H1 (cell line): ENCODE measurements around the gene TRAF1. TPM values are rescaled to one million over a fixed set of nuclear protein-coding genes. Genes with fewer than 3 reads are reported as not detected.

Source experiments
- CTCF ChIA-PET: fragments of 300-600 bp; sonication (Branson Sonifier 250); formaldehyde crosslinking; loops from one replicate; lab custom pipeline; 2021; ENCODE audit not compliant: partially characterized antibody; lab: Charles Lee
- POLR2A ChIA-PET: fragments of 300-600 bp; sonication (Branson Sonifier 250); formaldehyde crosslinking; loops from one replicate; lab custom pipeline; 2021; ENCODE audit warnings: inconsistent platforms; ENCODE audit not compliant: partially characterized antibody; lab: Charles Lee
- DNase-seq, 2 experiments: peaks; one replicate each; pipeline versions ENCODE4 v3.0.0 to v3.0.0-alpha.2; 2010 to 2022; ENCODE audit warnings: low spot score in 2 of 2, low read depth in 1 of 2, mixed read lengths in 1 of 2
- FAIRE-seq: peaks from 2 replicates; lab custom pipeline; 2011; peaks lifted over from hg19 to GRCh38; lab: Jason Lieb, UNC
- H2AFZ ChIP-seq: 2 replicates; pipeline ENCODE4 v1.8.1; 2012; ENCODE audit warnings: low read length, inconsistent platforms
- H2AK5ac ChIP-seq: 2 replicates; pipeline ENCODE4 v1.6.1; 2013; ENCODE audit warnings: low read depth, low read length
- H2BK120ac ChIP-seq: replicated peaks from 2 replicates; pipeline ENCODE3; 2013; ENCODE audit warnings: low read depth, low read length, inconsistent platforms
- H2BK12ac ChIP-seq: 2 replicates; pipeline ENCODE4 v1.6.1; 2013; ENCODE audit warnings: low read depth, low read length
- H2BK15ac ChIP-seq: 2 replicates; pipeline ENCODE4 v1.6.1; 2013; ENCODE audit warnings: low read length
- H2BK20ac ChIP-seq: 2 replicates; pipeline ENCODE4 v1.6.1; 2013; ENCODE audit warnings: low read length
- H2BK5ac ChIP-seq: 2 replicates; pipeline ENCODE4 v1.6.1; 2013; ENCODE audit warnings: low read depth, low read length
- H3K14ac ChIP-seq: 2 replicates; pipeline ENCODE4 v1.6.1; 2013; ENCODE audit warnings: inconsistent platforms; ENCODE audit not compliant: insufficient read length
- H3K18ac ChIP-seq: 2 replicates; pipeline ENCODE4 v1.6.1; 2013; ENCODE audit warnings: low read length; ENCODE audit errors: extremely low read depth
- H3K23ac ChIP-seq: 2 replicates; pipeline ENCODE4 v1.6.1; 2013; ENCODE audit warnings: inconsistent platforms; ENCODE audit not compliant: insufficient read length
- H3K23me2 ChIP-seq: 2 replicates; pipeline ENCODE4 v1.6.1; 2013; ENCODE audit warnings: low read depth, low read length
- H3K27ac ChIP-seq: 2 replicates; pipeline ENCODE4 v1.6.1; 2011; ENCODE audit warnings: low read depth, low read length, inconsistent platforms
- H3K27me3 ChIP-seq, 4 experiments: replicated peaks in 1 of 4; 1 replicate in 1 of 4; 2 replicates in 3 of 4; pipeline versions ENCODE4 v1.6.1 to v1.8.1; 2011 to 2013; ENCODE audit warnings: low read length in 3 of 4, mild to moderate bottlenecking in 3 of 4, inconsistent platforms in 2 of 4, mixed read lengths in 2 of 4, moderate library complexity in 1 of 4; ENCODE audit not compliant: control insufficient read depth in 3 of 4, insufficient read depth in 3 of 4; ENCODE audit errors: extremely low read depth in 1 of 4
- H3K36me3 ChIP-seq, 4 experiments: 2 replicates each; pipeline versions ENCODE4 v1.6.1 to v1.8.1; 2011 to 2013; ENCODE audit warnings: mild to moderate bottlenecking in 4 of 4, low read length in 3 of 4, moderate library complexity in 2 of 4, control low read depth in 1 of 4, inconsistent platforms in 1 of 4; ENCODE audit not compliant: insufficient read depth in 4 of 4, control insufficient read depth in 2 of 4
- H3K4ac ChIP-seq: replicated peaks from 2 replicates; pipeline ENCODE3; 2013; ENCODE audit warnings: low read length, low read depth, mixed read lengths, inconsistent platforms; ENCODE audit not compliant: insufficient read length
- H3K4me1 ChIP-seq, 4 experiments: replicated peaks in 1 of 4; 1 replicate in 1 of 4; 2 replicates in 3 of 4; pipeline versions ENCODE4 v1.6.1 to v1.8.1; 2011 to 2013; ENCODE audit warnings: low read length in 3 of 4, inconsistent platforms in 2 of 4, mixed read lengths in 1 of 4; ENCODE audit not compliant: insufficient read depth in 4 of 4, control insufficient read depth in 3 of 4
- H3K4me2 ChIP-seq, 2 experiments: 2 replicates each; pipeline versions ENCODE4 v1.6.1 to v1.8.1; 2011 to 2013; ENCODE audit warnings: low read depth in 2 of 2, low read length in 2 of 2, control low read depth in 1 of 2, inconsistent platforms in 1 of 2, mild to moderate bottlenecking in 1 of 2; ENCODE audit not compliant: insufficient read depth in 1 of 2
- H3K4me3 ChIP-seq, 4 experiments: fragments of 200-600, 300-600 bp in 1 of 4; sonication (generic), shearing (Covaris generic), sonication (Bioruptor Twin) in 1 of 4; 2 replicates each; pipeline versions ENCODE4 v1.5.1 to v1.8.1; 2011 to 2016; ENCODE audit warnings: low read length in 4 of 4, low read depth in 3 of 4, control low read depth in 2 of 4, inconsistent platforms in 2 of 4, mild to moderate bottlenecking in 2 of 4, mixed read lengths in 1 of 4, moderate library complexity in 1 of 4; ENCODE audit not compliant: insufficient read depth in 2 of 4; ENCODE audit errors: extremely low read depth in 1 of 4
- H3K56ac ChIP-seq: replicated peaks from 2 replicates; pipeline ENCODE3; 2013; ENCODE audit warnings: low read depth, mild to moderate bottlenecking, mixed read lengths, low read length, inconsistent platforms; ENCODE audit not compliant: insufficient read length
- H3K79me1 ChIP-seq: 2 replicates; pipeline ENCODE4 v1.6.1; 2013; ENCODE audit warnings: low read depth, low read length, control low read depth
- H3K79me2 ChIP-seq, 2 experiments: 2 replicates each; pipeline versions ENCODE4 v1.6.1 to v1.8.1; 2012 to 2013; ENCODE audit warnings: low read length in 2 of 2, mild to moderate bottlenecking in 2 of 2, inconsistent platforms in 1 of 2; ENCODE audit not compliant: insufficient read depth in 2 of 2, control insufficient read depth in 1 of 2
- H3K9ac ChIP-seq, 4 experiments: replicated peaks in 1 of 4; 1 replicate in 1 of 4; 2 replicates in 3 of 4; pipeline versions ENCODE4 v1.6.1 to v1.8.1; 2011 to 2013; ENCODE audit warnings: low read depth in 3 of 4, low read length in 3 of 4, control low read depth in 2 of 4, mild to moderate bottlenecking in 2 of 4, moderate library complexity in 2 of 4, inconsistent platforms in 1 of 4; ENCODE audit errors: extremely low read depth in 1 of 4
- H3K9me3 ChIP-seq, 2 experiments: 2 replicates each; pipeline versions ENCODE4 v1.6.1 to v1.8.1; 2012 to 2013; ENCODE audit warnings: mild to moderate bottlenecking in 2 of 2, moderate library complexity in 2 of 2, control low read depth in 1 of 2, inconsistent platforms in 1 of 2, low read depth in 1 of 2, low read length in 1 of 2, mixed read lengths in 1 of 2; ENCODE audit not compliant: insufficient read depth in 2 of 2
- H4K20me1 ChIP-seq, 2 experiments: replicated peaks in 1 of 2; 2 replicates each; pipeline versions ENCODE3 to v1.8.1; 2011 to 2013; ENCODE audit warnings: inconsistent platforms in 2 of 2, low read length in 2 of 2, mild to moderate bottlenecking in 1 of 2; ENCODE audit not compliant: insufficient read depth in 2 of 2, control insufficient read depth in 1 of 2
- H4K5ac ChIP-seq: 2 replicates; pipeline ENCODE4 v1.6.1; 2013; ENCODE audit warnings: low read length, low read depth, mixed read lengths, inconsistent platforms; ENCODE audit not compliant: insufficient read length
- H4K8ac ChIP-seq: 2 replicates; pipeline ENCODE4 v1.8.0; 2013; ENCODE audit warnings: mild to moderate bottlenecking, moderate library complexity, low read length, inconsistent platforms; ENCODE audit not compliant: insufficient read depth; ENCODE audit errors: extremely low read depth
- H4K91ac ChIP-seq: replicated peaks from 2 replicates; pipeline ENCODE3; 2013; ENCODE audit warnings: low read length, mixed read lengths, inconsistent platforms; ENCODE audit not compliant: insufficient read length
- ASH2L ChIP-seq: fragments of 200-600, 300-600 bp; sonication (generic); IDR thresholded peaks from one replicate; pipeline ENCODE4 v1.7.1; 2017; ENCODE audit warnings: low read length
- CREB1 ChIP-seq: IDR thresholded peaks from 2 replicates; pipeline ENCODE4 v1.6.1; 2012; ENCODE audit warnings: inconsistent platforms
- EGR1 ChIP-seq: IDR thresholded peaks from 2 replicates; pipeline ENCODE4 v1.6.1; 2011; ENCODE audit warnings: low read depth, low read length, borderline replicate concordance
- KDM1A ChIP-seq: fragments of 200-600, 300-600 bp; sonication (generic); IDR thresholded peaks from 2 replicates; pipeline ENCODE4 v1.7.1; 2016; ENCODE audit warnings: mild to moderate bottlenecking, low read length, borderline replicate concordance
- NANOG ChIP-seq: IDR thresholded peaks from 2 replicates; pipeline ENCODE4 v1.6.1; 2011; ENCODE audit warnings: low read length, low read depth, mild to moderate bottlenecking, inconsistent platforms; ENCODE audit not compliant: insufficient read depth, poor library complexity, severe bottlenecking
- NRF1 ChIP-seq: IDR thresholded peaks from 2 replicates; pipeline ENCODE4 v1.6.1; 2011; ENCODE audit warnings: mild to moderate bottlenecking, low read depth, low read length, improper control_type of control experiment
- PHF8 ChIP-seq: fragments of 200-600 bp; sonication (generic); conservative IDR thresholded peaks from 2 replicates; pipeline ENCODE4 v1.7.1; 2012; ENCODE audit warnings: low read depth, mild to moderate bottlenecking, inconsistent platforms, low read length, moderate library complexity
- RXRA ChIP-seq: IDR thresholded peaks from 2 replicates; pipeline ENCODE4 v1.6.1; 2011; ENCODE audit warnings: low read depth, mild to moderate bottlenecking, low read length, moderate library complexity; ENCODE audit not compliant: insufficient read depth
- USF2 ChIP-seq: IDR thresholded peaks from 2 replicates; pipeline ENCODE4 v1.6.1; 2011; ENCODE audit warnings: low read length, improper control_type of control experiment
- YY1 ChIP-seq: IDR thresholded peaks from 2 replicates; pipeline ENCODE4 v1.6.1; 2011; ENCODE audit warnings: low read depth, mild to moderate bottlenecking, low read length
- WGBS, 2 experiments: shearing (Covaris generic) in 1 of 2; methylation state at CpG; one replicate each; pipeline versions ENCODE4 v1.1.6 to v1.1.7; 2013 to 2015; ENCODE audit warnings: low lambda C conversion rate in 2 of 2, mixed read lengths in 2 of 2, inconsistent platforms in 1 of 2, low coverage in 1 of 2, missing lambda C conversion rate in 1 of 2; ENCODE audit not compliant: insufficient replicate concordance in 2 of 2, insufficient coverage in 1 of 2, insufficient read length in 1 of 2; ENCODE audit errors: extremely low coverage in 1 of 2, missing lambda C conversion rate in 1 of 2; 5-methylcytosine and 5-hydroxymethylcytosine counted together
- polyA plus RNA-seq, 7 experiments: library from polyadenylated mRNA; depleted of rRNA in 3 of 7; stranded (reverse) in 5 of 7; unstranded in 2 of 7; fragments of >200 nt in 5 of 7; fragments of 200-250 nt in 2 of 7; gene quantifications; 1 replicate in 5 of 7; 2 replicates in 1 of 7; 4 replicates in 1 of 7; pipeline versions ENCODE4 v1.2.1 to v1.2.3, GENCODE V29; 2011 to 2013; ENCODE audit warnings: missing spikeins in 2 of 7, mixed read lengths in 2 of 7
- total RNA-seq: library from RNA; stranded (reverse); fragmentation: NEBNext Ultra II Directional; extraction: Animal tissue kit (Norgen Biotek cat#: 25700); gene quantifications from 2 replicates; pipeline ENCODE4 v1.2.1, GENCODE V29; 2021

Gene TRAF1
- total and polyA plus RNA-seq, 2 of the 8 experiments (the other 6 are each of a cell fraction or from before 2014, with no cell fraction given), result 1.6 to 3.2 TPM

- ChIA-PET CTCF (interaction anchor here (1.1 to 8.5 kb wide), 7 partner anchors 8 to 80 kb away, joined by 3 to 70 read pairs (median 3); no protein-coding TSS in a partner anchor), POLR2A (interaction anchor here (0.8 to 11.0 kb wide), 4 partner anchors 10 to 127 kb away, joined by 3 to 61 read pairs (median 6); no protein-coding TSS in a partner anchor)
- Histone ChIP-seq H2BK120ac (no peak overlapping the region), H3K36me3 (peaks cover 0 to 24% (median 5%) of the 10 kb centered on the region in 4 experiments; a peak in 4 of 8 replicates), H3K27ac (no peak overlapping the region), H3K79me2 (no peaks in the 10 kb centered on the region), H3K4me3 (no peak overlapping the region), H4K8ac (no peak overlapping the region; the same call in 1 of the 2 replicates), H3K18ac (no peak overlapping the region), H4K20me1 (no peaks in the 10 kb centered on the region), H2BK5ac (no peak overlapping the region; the same call in 1 of the 2 replicates), H3K4me1 (peaks cover 0 to 12% (median 8%) of the 10 kb centered on the region in 4 experiments; a peak in 6 of 7 replicates), H3K9me3 (no peaks in the 10 kb centered on the region), H3K9ac (no peak overlapping the region), H3K23me2 (no peaks in the 10 kb centered on the region), H4K91ac (no peak overlapping the region), H3K4ac (no peak overlapping the region), H2AK5ac (no peak overlapping the region), H2AFZ (no peak overlapping the region), H2BK15ac (no peak overlapping the region), H3K23ac (no peak overlapping the region), H2BK20ac (no peak overlapping the region), H2BK12ac (no peak overlapping the region), H4K5ac (no peak overlapping the region), H3K4me2 (no peak overlapping the region), H3K56ac (no peak overlapping the region), H3K79me1 (no peaks in the 10 kb centered on the region), H3K14ac (no peak overlapping the region), H3K27me3 (no peaks in the 10 kb centered on the region)
- FAIRE-seq (no peak), DNase-seq (no peak)
- TF ChIP-seq EGR1 (no peak), CREB1 (no peak), ASH2L (no peak), NRF1 (no peak), KDM1A (no peak), USF2 (no peak), YY1 (no peak), PHF8 (no peak), NANOG (no peak), RXRA (no peak)
- 74% methylated on average over 4 of the region's 4 CpGs; no CpG with 5 or more reads in 1 of the 2 experiments for WGBS, 2 experiments
These were observed 69.9 kb downstream of the TRAF1 start for GRCh38 chr9:120856700-120857099.
